ENCODE measurements around the gene MYRF.

The MYRF gene

GRCh38 chr11:61756452-61757212 lies 4.2 kb downstream of the MYRF start:
- TF ChIP-seq CTCF (IDR thresholded peaks at IDR 0.05): no peak
- Histone ChIP-seq H3K9me3 (no peaks in the 10 kb centered on the region), H3K27ac (no peak overlapping the region), H3K4me1 (peaks cover 0 to 10% (median 6%) of the 10 kb centered on the region in 4 donors), H3K36me3 (no peaks in the 10 kb centered on the region), H3K4me3 (no peak overlapping the region), H3K27me3 (peaks cover 0 to 34% of the 10 kb centered on the region in 2 donors)
- no peak for DNase-seq
- intact Hi-C loops (cut with DNase I; ENCODE audit: low total_unique reads): no loop called here

DNA sequence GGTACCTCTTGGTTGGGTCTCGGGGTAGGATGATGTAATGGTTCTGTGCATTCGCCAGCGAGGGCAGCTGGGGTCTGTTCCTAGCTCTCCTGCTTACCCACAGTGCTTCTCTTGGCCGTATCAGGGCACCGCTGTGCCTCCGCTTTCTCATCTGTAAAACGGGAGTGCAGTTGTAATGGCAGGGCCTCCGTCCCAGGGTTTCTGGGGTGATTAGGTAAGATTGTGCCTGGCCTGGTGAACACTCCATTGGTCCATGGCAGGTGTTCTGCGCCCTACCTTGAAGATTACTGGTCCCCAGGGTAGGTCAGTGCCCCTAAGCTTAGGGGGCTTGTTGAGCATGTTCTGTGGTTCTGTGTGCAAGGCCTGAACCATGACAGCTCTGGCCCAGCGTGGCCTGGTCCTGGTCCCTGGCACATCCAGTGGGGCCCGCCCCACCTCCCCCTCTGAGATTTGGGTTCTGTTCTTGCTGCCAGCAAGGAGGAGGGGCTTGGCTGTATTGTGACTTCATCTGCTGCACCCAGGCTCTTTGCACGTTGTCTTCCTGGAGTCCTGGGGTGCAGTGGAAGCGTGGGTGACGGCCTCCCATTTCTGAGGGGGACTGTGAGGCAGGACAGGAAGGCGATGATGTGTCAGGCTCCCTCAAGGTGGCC lies 4.9 kb downstream of the MYRF start:
- H3K27ac ChIP-seq: no peak overlapping the region

GRCh38 chr11:61760946-61761345 lies 8.5 kb downstream of the MYRF start:
- intact Hi-C loops (cut with DNase I; ENCODE audit: low total_unique reads): no loop called here
- H3K4me1 ChIP-seq: no peaks in the 10 kb centered on the region
- no peak overlapping the region for H3K27ac ChIP-seq
- H3K36me3 ChIP-seq: no peaks in the 10 kb centered on the region
- no peak for TF ChIP-seq CTCF (IDR thresholded peaks at IDR 0.05)
- H3K9me3 ChIP-seq: no peaks in the 10 kb centered on the region
- H3K27me3 ChIP-seq: peaks cover 0 to 53% of the 10 kb centered on the region in 2 donors
- no peak overlapping the region for H3K4me3 ChIP-seq
- DNase-seq: no peak

More for the DNA sequence above, 4.9 kb downstream of the MYRF start:
- Histone ChIP-seq H3K4me3 (no peak overlapping the region), H3K9me3 (no peaks in the 10 kb centered on the region), H3K36me3 (no peaks in the 10 kb centered on the region), H3K4me1 (peaks cover 0 to 6% (median 4%) of the 10 kb centered on the region in 4 donors), H3K27me3 (peaks cover 0 to 35% of the 10 kb centered on the region in 2 donors)
- TF ChIP-seq CTCF (IDR thresholded peaks at IDR 0.05): no peak
- DNase-seq: no peak
- intact Hi-C loops (cut with DNase I; ENCODE audit: low total_unique reads): no loop called here

DNA sequence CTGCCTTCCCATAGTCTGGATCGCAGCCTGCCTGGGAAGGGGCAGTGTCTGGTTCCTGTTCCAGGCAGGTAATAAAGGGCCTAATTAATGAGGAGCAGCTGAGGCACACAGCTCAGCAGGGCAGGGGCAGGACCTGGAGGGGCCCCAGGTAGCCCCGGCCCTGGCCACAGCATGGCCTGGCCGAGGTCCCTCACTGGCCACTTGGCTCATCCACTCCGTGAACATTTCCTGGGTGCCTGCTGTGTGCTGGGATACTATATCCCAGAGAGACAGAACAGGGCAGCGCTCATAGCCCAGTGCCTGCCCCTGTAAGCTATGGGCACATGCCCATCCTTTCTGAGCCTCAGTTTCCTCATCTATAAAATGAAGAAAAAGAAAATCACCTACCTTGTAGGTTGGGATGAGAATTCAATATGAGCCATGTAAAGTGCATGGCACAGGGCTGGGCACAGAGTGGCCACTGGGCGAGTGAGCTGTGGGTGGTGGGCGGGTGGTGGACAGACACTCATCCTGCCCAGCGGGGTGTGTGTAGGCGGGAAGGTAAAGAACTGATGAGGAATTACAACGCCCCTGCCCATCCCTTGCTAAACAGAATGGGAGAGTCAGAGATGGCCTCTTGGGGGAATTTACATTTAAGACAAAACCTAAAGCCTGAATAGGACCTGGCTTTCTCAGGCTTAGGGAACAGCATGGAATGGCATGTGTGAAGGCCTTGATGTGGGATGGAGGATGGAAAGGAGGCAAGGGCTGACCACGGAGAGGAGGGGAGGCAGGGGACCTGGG lies 9.2 kb downstream of the MYRF start:
- Histone ChIP-seq H3K4me1 (no peaks in the 10 kb centered on the region), H3K4me3 (no peak overlapping the region), H3K27ac (no peak overlapping the region), H3K36me3 (no peaks in the 10 kb centered on the region), H3K9me3 (no peaks in the 10 kb centered on the region), H3K27me3 (peaks cover 0 to 53% of the 10 kb centered on the region in 2 donors)
- intact Hi-C loops (cut with DNase I; ENCODE audit: low total_unique reads): no loop called here
- TF ChIP-seq CTCF (IDR thresholded peaks at IDR 0.05): no peak
- no peak for DNase-seq

DNA sequence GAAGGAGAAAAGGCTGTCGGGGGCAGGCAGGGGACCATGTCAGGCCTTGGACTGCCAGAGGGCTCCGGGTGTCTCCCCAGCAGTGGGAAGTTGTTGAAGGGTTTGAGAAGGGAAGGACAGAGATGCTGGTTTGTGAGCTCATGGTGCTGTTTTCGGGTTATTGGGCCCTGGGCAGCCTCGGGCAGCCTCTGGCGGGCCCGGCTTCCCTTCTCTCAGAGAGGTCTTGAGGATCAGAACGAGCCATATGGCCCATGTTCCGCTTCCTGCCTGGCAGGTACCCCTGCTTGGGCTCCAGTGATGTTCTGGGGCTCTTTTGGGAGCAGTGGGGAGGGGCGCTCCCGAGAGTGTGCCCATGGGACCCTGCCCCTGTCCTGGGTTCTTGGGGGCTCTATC lies 9.8 kb downstream of the MYRF start:
- Histone ChIP-seq H3K36me3 (no peaks in the 10 kb centered on the region), H3K27ac (no peak overlapping the region), H3K4me1 (no peaks in the 10 kb centered on the region), H3K4me3 (no peak overlapping the region), H3K27me3 (peaks cover 0 to 53% of the 10 kb centered on the region in 2 donors), H3K9me3 (no peaks in the 10 kb centered on the region)
- TF ChIP-seq CTCF (IDR thresholded peaks at IDR 0.05): no peak
- intact Hi-C loops (cut with DNase I; ENCODE audit: low total_unique reads): no loop called here
- no peak for DNase-seq

All from tibial artery (tissue), 4 donors.